HEK293 (cell line): Measurements from ENCODE around the gene QRICH1.
A peak's percentile ranks its signal among the peaks of the same experiment; 100 is the strongest.

Source experiments
- CTCF ChIA-PET: fragments of 350-600 bp; formaldehyde crosslinking; extraction: SDS; loops from one replicate; lab custom pipeline; 2021; ENCODE audit warnings: antibody characterized with exemption; lab: Yijun Ruan, JAX
- POLR2A ChIA-PET: fragments of 300-600 bp; formaldehyde crosslinking; extraction: SDS; loops from one replicate; lab custom pipeline; 2020; ENCODE audit warnings: antibody characterized with exemption, inconsistent platforms; lab: Yijun Ruan, JAX
- H3K27ac ChIP-seq: fragments of 200-500 bp; sonication (Bioruptor generic); 2 replicates; pipeline ENCODE4 v1.5.1; 2014; ENCODE audit warnings: low read depth, low read length, control low read depth, inconsistent platforms; ENCODE audit errors: extremely low read depth
- H3K36me3 ChIP-seq, 2 experiments: fragments of 200-500 bp in 1 of 2; sonication (Bioruptor generic) in 1 of 2; 1 replicate in 1 of 2; 2 replicates in 1 of 2; pipeline ENCODE4 v1.5.1; 2014 to 2017; ENCODE audit warnings: inconsistent platforms in 2 of 2, low read length in 2 of 2; ENCODE audit not compliant: control insufficient read depth in 2 of 2, insufficient read depth in 1 of 2
- H3K4me1 ChIP-seq: fragments of 200-500 bp; sonication (Bioruptor generic); 2 replicates; pipeline ENCODE4 v1.5.1; 2014; ENCODE audit warnings: mild to moderate bottlenecking, low read length, inconsistent platforms; ENCODE audit not compliant: control insufficient read depth, insufficient read depth
- H3K4me3 ChIP-seq: 2 replicates; pipeline ENCODE4 v1.5.1; 2011; ENCODE audit warnings: low read depth, mild to moderate bottlenecking, control low read depth, low read length, moderate library complexity
- H3K9me3 ChIP-seq: fragments of 200-500 bp; sonication (Bioruptor generic); 2 replicates; pipeline ENCODE4 v1.5.1; 2014; ENCODE audit warnings: low read depth, low read length, inconsistent platforms; ENCODE audit not compliant: control insufficient read depth, insufficient read depth
- HOXA7 ChIP-seq: sonication (generic); formaldehyde crosslinking; IDR thresholded peaks from 2 replicates; pipeline ENCODE4 v1.8.1; 2022; ENCODE audit warnings: missing genetic modification reagents, borderline replicate concordance
- KLF16 ChIP-seq: fragments of 450-650 bp; formaldehyde crosslinking; IDR thresholded peaks from 2 replicates; pipeline ENCODE4 v1.5.1; 2017; ENCODE audit warnings: missing biosample characterization, missing genetic modification characterization
- KLF9 ChIP-seq: fragments of 450-650 bp; formaldehyde crosslinking; IDR thresholded peaks from 2 replicates; pipeline ENCODE4 v1.5.1; 2016; ENCODE audit warnings: missing biosample characterization, missing genetic modification characterization, low read depth
- MYNN ChIP-seq: fragments of 450-650 bp; formaldehyde crosslinking; IDR thresholded peaks from 2 replicates; pipeline ENCODE4 v1.5.1; 2016; ENCODE audit warnings: missing biosample characterization, missing genetic modification characterization, borderline replicate concordance
- WT1 ChIP-seq: fragments of 450-650 bp; formaldehyde crosslinking; IDR thresholded peaks from 2 replicates; pipeline ENCODE4 v1.5.1; 2016; ENCODE audit warnings: missing biosample characterization, missing genetic modification characterization
- YY2 ChIP-seq: fragments of 450-650 bp; formaldehyde crosslinking; IDR thresholded peaks from 2 replicates; pipeline ENCODE4 v1.5.1; 2016; ENCODE audit warnings: missing biosample characterization, missing genetic modification characterization
- ZBTB6 ChIP-seq: fragments of 450-650 bp; formaldehyde crosslinking; IDR thresholded peaks from 2 replicates; pipeline ENCODE4 v1.5.1; 2017; ENCODE audit warnings: missing biosample characterization, missing genetic modification characterization
- ZNF112 ChIP-seq: fragments of 450-650 bp; formaldehyde crosslinking; IDR thresholded peaks from 2 replicates; pipeline ENCODE4 v1.5.0; 2017; ENCODE audit warnings: missing biosample characterization, missing genetic modification characterization
- ZNF132 ChIP-seq: fragments of 450-650 bp; formaldehyde crosslinking; IDR thresholded peaks from 2 replicates; pipeline ENCODE4 v1.5.1; 2017; ENCODE audit warnings: missing biosample characterization, missing genetic modification characterization, borderline replicate concordance
- ZNF302 ChIP-seq: fragments of 450-650 bp; formaldehyde crosslinking; IDR thresholded peaks from 2 replicates; pipeline ENCODE4 v1.5.1; 2016; ENCODE audit warnings: missing biosample characterization, missing genetic modification characterization, low read depth
- ZNF341 ChIP-seq: fragments of 450-650 bp; formaldehyde crosslinking; IDR thresholded peaks from 2 replicates; pipeline ENCODE4; 2016; ENCODE audit warnings: low read depth, missing biosample characterization, missing genetic modification characterization
- ZNF449 ChIP-seq: fragments of 450-650 bp; formaldehyde crosslinking; IDR thresholded peaks from 2 replicates; pipeline ENCODE4 v1.5.1; 2017; ENCODE audit warnings: missing biosample characterization, mild to moderate bottlenecking, missing genetic modification characterization, moderate library complexity
- ZNF48 ChIP-seq: fragments of 450-650 bp; formaldehyde crosslinking; IDR thresholded peaks from 2 replicates; pipeline ENCODE4 v1.5.1; 2016; ENCODE audit warnings: missing biosample characterization, missing genetic modification characterization
- TF ChIP-seq, protein P1 (sequence below): fragments of 450-650 bp; formaldehyde crosslinking; IDR thresholded peaks from 2 replicates; pipeline ENCODE4 v1.5.1; 2017; ENCODE audit warnings: missing biosample characterization, missing genetic modification characterization
- TF ChIP-seq, protein P2 (sequence below): fragments of 450-650 bp; formaldehyde crosslinking; IDR thresholded peaks from 2 replicates; pipeline ENCODE4 v1.5.1; 2016; ENCODE audit warnings: missing biosample characterization, missing genetic modification characterization
- TF ChIP-seq, protein P3 (sequence below): fragments of 450-650 bp; formaldehyde crosslinking; IDR thresholded peaks from 2 replicates; pipeline ENCODE4 v1.5.1; 2017; ENCODE audit warnings: missing biosample characterization, missing genetic modification characterization
- TF ChIP-seq, protein P4 (sequence below): IDR thresholded peaks from 2 replicates; pipeline ENCODE4 v1.6.1; 2011; ENCODE audit warnings: mild to moderate bottlenecking, low read depth, low read length, borderline replicate concordance

Gene QRICH1

GRCh38 chr3:48997714-48998637 is 95.9 kb downstream of the QRICH1 start (continued):
- TF ChIP-seq HOXA7 (CRISPR knock-in tag), result no peak
- TF ChIP-seq, protein P1, sequence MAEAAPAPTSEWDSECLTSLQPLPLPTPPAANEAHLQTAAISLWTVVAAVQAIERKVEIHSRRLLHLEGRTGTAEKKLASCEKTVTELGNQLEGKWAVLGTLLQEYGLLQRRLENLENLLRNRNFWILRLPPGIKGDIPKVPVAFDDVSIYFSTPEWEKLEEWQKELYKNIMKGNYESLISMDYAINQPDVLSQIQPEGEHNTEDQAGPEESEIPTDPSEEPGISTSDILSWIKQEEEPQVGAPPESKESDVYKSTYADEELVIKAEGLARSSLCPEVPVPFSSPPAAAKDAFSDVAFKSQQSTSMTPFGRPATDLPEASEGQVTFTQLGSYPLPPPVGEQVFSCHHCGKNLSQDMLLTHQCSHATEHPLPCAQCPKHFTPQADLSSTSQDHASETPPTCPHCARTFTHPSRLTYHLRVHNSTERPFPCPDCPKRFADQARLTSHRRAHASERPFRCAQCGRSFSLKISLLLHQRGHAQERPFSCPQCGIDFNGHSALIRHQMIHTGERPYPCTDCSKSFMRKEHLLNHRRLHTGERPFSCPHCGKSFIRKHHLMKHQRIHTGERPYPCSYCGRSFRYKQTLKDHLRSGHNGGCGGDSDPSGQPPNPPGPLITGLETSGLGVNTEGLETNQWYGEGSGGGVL (tag by site-specific recombination), result peak; percentile 41; the same call in 1 of the 2 replicates
- TF ChIP-seq, all 188 proteins: peak for 7

GRCh38 chr3:48997102-48997635 is 96.7 kb downstream of the QRICH1 start:
- no peak for TF ChIP-seq ZNF132 (tag by site-specific recombination)
- H3K27ac ChIP-seq, result no peak overlapping the region
- peaks cover 0 to 17% of the 10 kb centered on the region in 2 experiments; a peak in 2 of 3 replicates for H3K36me3 ChIP-seq
- peaks cover 13% of the 10 kb centered on the region for H3K4me1 ChIP-seq
- no peaks in the 10 kb centered on the region for H3K9me3 ChIP-seq
- H3K4me3 ChIP-seq, result no peak overlapping the region
- ChIA-PET POLR2A (interaction anchor here (1.4 to 5.6 kb wide), 2 partner anchors 10 to 17 kb away, joined by 3 to 34 read pairs; partner anchors contain the start of gene WDR6), CTCF (interaction anchor here (1.0 kb wide), 1 partner anchor 9 kb away, joined by 3 read pairs; no protein-coding TSS in a partner anchor)

GRCh38 chr3:48996640-48997039 is 97.2 kb downstream of the QRICH1 start:
- Histone ChIP-seq H3K9me3 (no peaks in the 10 kb centered on the region), H3K4me1 (peaks cover 13% of the 10 kb centered on the region), H3K27ac (no peak overlapping the region), H3K4me3 (no peak overlapping the region), H3K36me3 (peaks cover 0 to 18% of the 10 kb centered on the region in 2 experiments; a peak in 2 of 3 replicates)
- ChIA-PET CTCF (interaction anchor here (0.7 to 1.0 kb wide), 2 partner anchors 9 to 164 kb away, joined by 3 to 4 read pairs; no protein-coding TSS in a partner anchor), POLR2A (interaction anchor here (1.4 to 5.6 kb wide), 2 partner anchors 10 to 17 kb away, joined by 3 to 34 read pairs; partner anchors contain the start of gene WDR6)
- TF ChIP-seq YY2 (tag by site-specific recombination) (no peak), KLF16 (tag by site-specific recombination) (no peak), MYNN (no peak), ZNF341 (tag by site-specific recombination) (no peak), WT1 (tag by site-specific recombination) (no peak), ZNF48 (tag by site-specific recombination) (no peak), ZNF302 (no peak), ZNF112 (tag by site-specific recombination) (no peak), ZNF449 (no peak), ZBTB6 (no peak), KLF9 (tag by site-specific recombination) (no peak)
- TF ChIP-seq, protein P2, sequence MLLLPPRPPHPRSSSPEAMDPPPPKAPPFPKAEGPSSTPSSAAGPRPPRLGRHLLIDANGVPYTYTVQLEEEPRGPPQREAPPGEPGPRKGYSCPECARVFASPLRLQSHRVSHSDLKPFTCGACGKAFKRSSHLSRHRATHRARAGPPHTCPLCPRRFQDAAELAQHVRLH, result no peak
- TF ChIP-seq, protein P3, sequence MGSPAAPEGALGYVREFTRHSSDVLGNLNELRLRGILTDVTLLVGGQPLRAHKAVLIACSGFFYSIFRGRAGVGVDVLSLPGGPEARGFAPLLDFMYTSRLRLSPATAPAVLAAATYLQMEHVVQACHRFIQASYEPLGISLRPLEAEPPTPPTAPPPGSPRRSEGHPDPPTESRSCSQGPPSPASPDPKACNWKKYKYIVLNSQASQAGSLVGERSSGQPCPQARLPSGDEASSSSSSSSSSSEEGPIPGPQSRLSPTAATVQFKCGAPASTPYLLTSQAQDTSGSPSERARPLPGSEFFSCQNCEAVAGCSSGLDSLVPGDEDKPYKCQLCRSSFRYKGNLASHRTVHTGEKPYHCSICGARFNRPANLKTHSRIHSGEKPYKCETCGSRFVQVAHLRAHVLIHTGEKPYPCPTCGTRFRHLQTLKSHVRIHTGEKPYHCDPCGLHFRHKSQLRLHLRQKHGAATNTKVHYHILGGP (tag by site-specific recombination), result no peak
- TF ChIP-seq, protein P4, sequence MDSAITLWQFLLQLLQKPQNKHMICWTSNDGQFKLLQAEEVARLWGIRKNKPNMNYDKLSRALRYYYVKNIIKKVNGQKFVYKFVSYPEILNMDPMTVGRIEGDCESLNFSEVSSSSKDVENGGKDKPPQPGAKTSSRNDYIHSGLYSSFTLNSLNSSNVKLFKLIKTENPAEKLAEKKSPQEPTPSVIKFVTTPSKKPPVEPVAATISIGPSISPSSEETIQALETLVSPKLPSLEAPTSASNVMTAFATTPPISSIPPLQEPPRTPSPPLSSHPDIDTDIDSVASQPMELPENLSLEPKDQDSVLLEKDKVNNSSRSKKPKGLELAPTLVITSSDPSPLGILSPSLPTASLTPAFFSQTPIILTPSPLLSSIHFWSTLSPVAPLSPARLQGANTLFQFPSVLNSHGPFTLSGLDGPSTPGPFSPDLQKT, result no peak
